ENCODE data around the gene RAI1. TPM values are rescaled to one million over a fixed set of nuclear protein-coding genes. Genes with fewer than 3 reads are reported as not detected.

Gene RAI1
- total and polyA plus RNA-seq, 2 of the 8 experiments (the other 6 are each of a cell fraction or from before 2014, with no cell fraction given): 0.39 to 1.2 TPM

GRCh38 chr17:17846003-17846402, 164.7 kb downstream of the RAI1 start (continued):
- no peak for TF ChIP-seq KDM5A (IDR thresholded peaks at IDR 0.05; ENCODE audit: low read length)

Measured in H1 (cell line).